ENCODE data around the gene MYH14. TPM values are rescaled to one million over a fixed set of nuclear protein-coding genes. Genes with fewer than 3 reads are reported as not detected.

Gene MYH14
- total and polyA plus RNA-seq, 2 of the 8 experiments (the other 6 are each of a cell fraction or from before 2014, with no cell fraction given) = 17.3 to 28.6 TPM

- Histone ChIP-seq H4K20me1 (replicated peaks in 1 of 2; ENCODE audit: control insufficient read depth in 1 of 2, insufficient read depth in 2 of 2, low read length in 2 of 2) (no peaks in the 10 kb centered on the region), H3K56ac (replicated peaks; ENCODE audit: insufficient read length, low read depth, low read length) (no peak overlapping the region), H2BK120ac (replicated peaks; ENCODE audit: low read depth, low read length) (no peak overlapping the region), H2BK12ac (ENCODE audit: low read depth, low read length) (no peak overlapping the region), H2BK5ac (ENCODE audit: low read depth, low read length) (no peak overlapping the region), H3K4me1 (replicated peaks in 1 of 4; ENCODE audit: control insufficient read depth in 3 of 4, insufficient read depth in 4 of 4, low read length in 3 of 4) (no peaks in the 10 kb centered on the region; a peak in 1 of 7 replicates), H3K27ac (ENCODE audit: low read depth, low read length) (no peak overlapping the region), H3K79me2 (ENCODE audit: control insufficient read depth in 1 of 2, insufficient read depth in 2 of 2, low read length in 2 of 2) (no peaks in the 10 kb centered on the region), H2BK15ac (ENCODE audit: low read length) (no peak overlapping the region), H4K5ac (ENCODE audit: insufficient read length, low read depth, low read length) (no peak overlapping the region), H3K27me3 (replicated peaks in 1 of 4; ENCODE audit: control insufficient read depth in 3 of 4, extremely low read depth in 1 of 4, insufficient read depth in 3 of 4, low read length in 3 of 4) (no peaks in the 10 kb centered on the region), H4K91ac (replicated peaks; ENCODE audit: insufficient read length, low read length) (no peak overlapping the region), H2BK20ac (ENCODE audit: low read length) (no peak overlapping the region), H3K9ac (replicated peaks in 1 of 4; ENCODE audit: extremely low read depth in 1 of 4, low read depth in 3 of 4, low read length in 3 of 4) (no peak overlapping the region; a peak in 1 of 7 replicates), H3K9me3 (ENCODE audit: insufficient read depth in 2 of 2, low read depth in 1 of 2, low read length in 1 of 2) (peaks cover 17 to 18% of the 10 kb centered on the region in 2 experiments), H3K4ac (replicated peaks; ENCODE audit: insufficient read length, low read depth, low read length) (no peak overlapping the region), H3K23me2 (ENCODE audit: low read depth, low read length) (no peaks in the 10 kb centered on the region), H3K23ac (ENCODE audit: insufficient read length) (no peak overlapping the region), H3K4me3 (ENCODE audit: extremely low read depth in 1 of 4, insufficient read depth in 2 of 4, low read depth in 3 of 4, low read length in 4 of 4) (no peak overlapping the region), H3K79me1 (ENCODE audit: low read depth, low read length) (no peaks in the 10 kb centered on the region), H3K14ac (ENCODE audit: insufficient read length) (no peak overlapping the region), H3K18ac (ENCODE audit: extremely low read depth, low read length) (no peak overlapping the region), H3K4me2 (ENCODE audit: insufficient read depth in 1 of 2, low read depth in 2 of 2, low read length in 2 of 2) (no peak overlapping the region), H2AK5ac (ENCODE audit: low read depth, low read length) (no peak overlapping the region), H4K8ac (ENCODE audit: extremely low read depth, insufficient read depth, low read length) (no peak overlapping the region; the same call in 1 of the 2 replicates), H3K36me3 (ENCODE audit: control insufficient read depth in 2 of 4, insufficient read depth in 4 of 4, low read length in 3 of 4) (peaks cover 0 to 40% (median 20%) of the 10 kb centered on the region in 4 experiments; a peak in 6 of 8 replicates), H2AFZ (ENCODE audit: low read length) (no peak overlapping the region)
- FAIRE-seq = no peak
- POLR2A ChIA-PET (ENCODE audit: partially characterized antibody) = no interaction called here
- TF ChIP-seq ATF3 (IDR thresholded peaks at IDR 0.05; ENCODE audit: insufficient read depth, low read depth, low read length) (no peak), RFX5 (IDR thresholded peaks at IDR 0.05; ENCODE audit: borderline replicate concordance, low read depth, low read length) (no peak), POLR2A (IDR thresholded peaks at IDR 0.05; ENCODE audit: control extremely low read depth in 1 of 2, low read depth in 2 of 2, low read length in 2 of 2) (no peak), GABPA (IDR thresholded peaks at IDR 0.05; ENCODE audit: borderline replicate concordance, insufficient read depth, low read length) (no peak)
- no peak for DNase-seq (ENCODE audit: low read depth in 1 of 2, low spot score in 2 of 2)
- CTCF ChIA-PET (ENCODE audit: partially characterized antibody) = interaction anchor here (1.3 to 14.7 kb wide), 5 partner anchors 9 to 109 kb away, joined by 4 to 397 read pairs (median 7); no protein-coding TSS in a partner anchor
- WGBS, 2 experiments (ENCODE audit: extremely low coverage in 1 of 2, insufficient coverage in 1 of 2, insufficient read length in 1 of 2, insufficient replicate concordance in 2 of 2, low coverage in 1 of 2, low lambda C conversion rate in 2 of 2, missing lambda C conversion rate in 1 of 2) = 97% methylated on average over 10 of the region's 10 CpGs; no CpG with 5 or more reads in 1 of the 2 experiments
Observed at GRCh38 chr19:50257141-50257540, 53.7 kb downstream of the MYH14 start.
